Ectodermal cell (in vitro differentiated cells): ENCODE results near the gene RBM4.

ENCODE experiments used
- H3K27ac ChIP-seq: 2 replicates; pipeline ENCODE4 v1.7.0; 2013; ENCODE audit warnings: mild to moderate bottlenecking, low read depth, low read length; ENCODE audit not compliant: insufficient read depth, poor library complexity, severe bottlenecking
- H3K27me3 ChIP-seq: 2 replicates; pipeline ENCODE4 v1.7.0; 2013; ENCODE audit warnings: mild to moderate bottlenecking, low read length; ENCODE audit not compliant: insufficient read depth, control insufficient read depth, poor library complexity, severe bottlenecking
- H3K36me3 ChIP-seq: one replicate; pipeline ENCODE4 v1.7.0; 2013; ENCODE audit warnings: low read length; ENCODE audit not compliant: control insufficient read depth, insufficient read depth
- H3K4me1 ChIP-seq: one replicate; pipeline ENCODE4 v1.7.0; 2013; ENCODE audit warnings: low read length; ENCODE audit not compliant: control insufficient read depth, insufficient read depth
- H3K4me3 ChIP-seq: 2 replicates; pipeline ENCODE4 v1.7.0; 2013; ENCODE audit warnings: low read depth, low read length, control low read depth; ENCODE audit not compliant: insufficient read depth
- H3K9me3 ChIP-seq: 2 replicates; pipeline ENCODE4 v1.7.0; 2013; ENCODE audit warnings: mild to moderate bottlenecking, low read length, moderate library complexity; ENCODE audit not compliant: control insufficient read depth
- WGBS, 2 experiments: methylation state at CpG; one replicate each; pipeline ENCODE4 v1.1.7; 2013; ENCODE audit warnings: missing lambda C conversion rate in 2 of 2; 5-methylcytosine and 5-hydroxymethylcytosine counted together

Gene RBM4

DNA sequence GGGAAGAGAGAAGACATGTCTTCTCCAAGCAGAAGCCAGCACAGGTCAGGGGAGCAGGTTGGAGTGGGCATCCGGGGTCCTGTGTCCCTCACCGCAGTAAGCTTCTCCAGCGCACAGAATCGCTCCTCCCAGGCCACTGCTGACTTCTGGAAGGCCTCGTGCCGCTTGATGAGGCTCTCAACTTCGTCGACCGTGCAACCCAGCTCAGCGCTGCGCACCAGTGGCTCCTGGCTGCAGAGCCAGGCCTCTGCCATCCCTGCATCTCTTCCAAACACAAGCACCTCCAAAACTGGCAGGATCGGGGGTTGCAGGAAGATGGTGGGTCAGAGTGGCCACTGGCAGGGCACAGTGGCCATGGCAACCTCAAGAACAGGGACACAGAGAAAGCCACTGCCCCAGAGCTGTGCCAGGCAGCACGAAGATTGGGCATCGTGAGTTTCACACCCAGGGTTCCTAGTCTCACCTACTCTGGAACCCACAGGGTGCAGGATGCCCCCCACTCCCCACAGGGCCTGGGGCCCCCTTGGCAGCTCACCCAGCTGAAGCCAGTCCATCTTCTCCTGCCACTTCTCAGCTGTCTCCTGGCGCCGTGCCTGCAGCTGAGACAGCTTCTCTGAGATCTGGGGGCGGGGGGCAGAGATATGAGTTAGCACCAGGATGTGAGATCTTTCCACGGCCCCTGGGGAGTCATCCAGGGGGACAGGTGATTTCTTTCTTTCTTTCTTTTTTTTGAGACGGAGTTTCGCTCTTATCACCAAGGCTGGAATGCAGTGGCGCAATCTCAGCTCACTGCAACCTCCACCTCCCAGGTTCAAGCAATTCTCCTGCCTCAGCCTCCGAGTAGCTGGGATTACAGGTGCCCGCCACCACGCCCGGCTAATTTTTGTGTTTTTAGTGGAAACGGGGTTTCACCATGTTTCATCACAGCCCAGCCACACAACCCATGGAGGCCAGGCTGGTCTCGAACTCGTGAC, 50.3 kb downstream of the RBM4 start:
- Histone ChIP-seq H3K4me3 (no peak overlapping the region), H3K36me3 (peaks cover 6% of the 10 kb centered on the region), H3K27ac (no peak overlapping the region), H3K27me3 (no peaks in the 10 kb centered on the region), H3K4me1 (no peaks in the 10 kb centered on the region), H3K9me3 (no peaks in the 10 kb centered on the region)
- 91 to 93% methylated on average over 28 of the region's 28 CpGs for WGBS, 2 experiments

DNA sequence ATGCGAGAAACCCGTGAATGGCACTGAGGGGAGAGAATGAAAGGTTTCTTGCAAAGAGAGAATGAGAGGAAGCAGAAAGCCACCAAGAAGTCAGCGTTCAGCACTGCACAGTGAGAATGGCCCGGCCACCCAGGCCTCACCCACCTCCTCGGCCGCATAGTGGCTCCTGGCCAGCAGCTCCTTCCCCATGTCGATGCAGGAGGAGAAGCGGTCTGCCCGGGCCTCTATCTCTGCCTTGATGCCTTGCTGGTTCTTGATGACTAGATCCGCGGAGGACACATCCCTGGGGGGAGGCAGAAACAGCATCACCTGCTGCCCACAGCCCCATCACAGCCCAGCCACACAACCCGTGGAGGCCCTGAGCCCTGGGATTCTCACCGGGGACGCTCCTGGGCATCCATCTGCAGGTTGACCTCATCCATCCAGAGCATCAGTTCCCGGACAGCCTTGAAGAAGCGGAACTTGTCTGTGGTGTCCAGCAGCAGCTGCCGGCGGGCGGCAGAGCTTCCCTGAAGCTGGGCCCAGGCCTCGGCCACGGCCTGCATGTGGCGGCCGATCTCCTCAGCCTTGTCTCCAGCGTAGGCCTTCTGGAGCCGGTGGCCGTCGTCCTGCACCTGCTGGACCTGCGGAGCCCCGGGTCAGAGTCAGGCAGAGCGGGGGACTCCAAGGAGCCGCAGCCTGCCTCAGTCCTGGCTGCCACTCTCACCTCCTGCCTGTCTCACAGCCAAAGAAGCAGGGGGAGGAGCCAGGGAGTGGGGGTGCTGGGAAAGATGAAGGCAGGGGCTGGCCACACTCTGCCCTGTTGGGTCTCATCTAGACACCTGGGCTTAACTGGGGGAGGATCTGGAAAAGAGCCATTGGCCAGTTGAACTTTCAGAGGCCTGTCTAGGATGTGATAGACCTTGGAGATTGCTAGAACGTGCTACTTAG, 51.4 kb downstream of the RBM4 start:
- peaks cover 6% of the 10 kb centered on the region for H3K36me3 ChIP-seq
- WGBS, 2 experiments: 94 to 95% methylated on average over 32 of the region's 32 CpGs
- H3K4me1 ChIP-seq: no peaks in the 10 kb centered on the region
- no peaks in the 10 kb centered on the region for H3K9me3 ChIP-seq
- H3K27me3 ChIP-seq: no peaks in the 10 kb centered on the region
- no peak overlapping the region for H3K4me3 ChIP-seq
- H3K27ac ChIP-seq: no peak overlapping the region

- H3K27ac ChIP-seq: no peak overlapping the region
- no peaks in the 10 kb centered on the region for H3K27me3 ChIP-seq
- no peak overlapping the region for H3K4me3 ChIP-seq
- peaks cover 12% of the 10 kb centered on the region for H3K36me3 ChIP-seq
- no peaks in the 10 kb centered on the region for H3K4me1 ChIP-seq
- WGBS, 2 experiments: 95 to 96% methylated on average over 38 of the region's 38 CpGs
- no peaks in the 10 kb centered on the region for H3K9me3 ChIP-seq
Observed at GRCh38 chr11:66691311-66691980, 52.9 kb downstream of the RBM4 start.

DNA sequence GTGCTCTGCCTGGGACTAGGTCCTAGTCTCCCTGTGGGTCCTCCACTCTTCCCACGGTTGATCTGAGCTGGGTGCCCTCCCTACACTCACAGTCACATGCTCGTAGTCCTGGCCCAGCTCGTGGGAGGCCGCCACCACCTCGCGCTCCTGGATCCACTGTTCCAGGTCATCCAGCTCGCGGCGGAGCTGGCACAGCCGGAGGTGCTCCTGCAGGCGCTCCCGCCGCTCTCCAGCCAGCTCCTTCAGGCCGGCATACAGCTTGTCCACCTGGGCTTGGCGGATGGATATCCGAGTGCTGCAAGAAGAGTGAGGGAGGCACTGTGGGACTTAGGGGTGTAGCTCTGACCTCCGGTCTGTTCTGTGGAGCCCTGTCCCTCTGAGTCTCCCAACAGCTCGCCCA, 53.9 kb downstream of the RBM4 start:
- Histone ChIP-seq H3K36me3 (peaks cover 12% of the 10 kb centered on the region), H3K9me3 (no peaks in the 10 kb centered on the region), H3K4me3 (no peak overlapping the region), H3K27ac (no peak overlapping the region), H3K27me3 (no peaks in the 10 kb centered on the region), H3K4me1 (no peaks in the 10 kb centered on the region)
- 95 to 96% methylated on average over 18 of the region's 18 CpGs for WGBS, 2 experiments

- H3K4me1 ChIP-seq: no peaks in the 10 kb centered on the region
- 95 to 96% methylated on average over 20 of the region's 20 CpGs for WGBS, 2 experiments
- no peak overlapping the region for H3K27ac ChIP-seq
- H3K36me3 ChIP-seq: peaks cover 17% of the 10 kb centered on the region
- no peaks in the 10 kb centered on the region for H3K27me3 ChIP-seq
- no peak overlapping the region for H3K4me3 ChIP-seq
- H3K9me3 ChIP-seq: no peaks in the 10 kb centered on the region
Observed at GRCh38 chr11:66692871-66693331, 54.4 kb downstream of the RBM4 start.

DNA sequence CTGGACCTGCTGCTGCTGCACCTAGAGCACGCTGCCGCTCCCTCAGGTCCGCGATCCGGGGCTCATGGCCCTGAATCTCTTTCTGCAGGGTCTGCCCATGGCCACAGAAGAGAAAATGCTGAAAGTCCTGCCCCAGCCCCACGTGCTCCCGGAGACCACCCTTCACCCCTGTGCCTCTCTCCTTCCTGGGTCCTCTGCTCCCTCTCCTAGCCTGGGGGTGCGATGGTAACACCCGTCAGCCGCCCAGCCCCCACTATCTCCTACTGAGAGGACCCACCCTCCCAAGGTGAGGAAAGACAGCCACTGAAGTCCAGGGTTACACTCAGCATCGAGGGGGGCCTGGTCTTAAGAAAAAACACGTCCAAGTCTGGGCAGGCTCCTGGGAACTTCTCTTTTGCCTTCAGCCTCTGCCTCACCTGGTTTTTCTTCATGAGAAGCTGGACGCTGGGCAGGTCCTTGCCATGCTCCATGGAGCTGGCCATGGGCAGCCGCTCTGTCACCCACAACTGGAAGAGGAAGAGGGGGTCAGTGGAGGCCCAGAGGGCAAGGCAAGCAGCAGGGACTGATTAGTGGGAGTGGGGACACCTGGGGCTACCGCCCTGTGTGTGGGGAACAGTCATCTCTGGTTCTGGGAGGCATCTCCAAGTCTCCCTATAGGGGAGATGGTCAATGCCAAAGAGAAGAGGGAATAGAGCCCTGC, 55.0 kb downstream of the RBM4 start:
- peaks cover 23% of the 10 kb centered on the region for H3K36me3 ChIP-seq
- no peaks in the 10 kb centered on the region for H3K27me3 ChIP-seq
- no peaks in the 10 kb centered on the region for H3K9me3 ChIP-seq
- H3K4me3 ChIP-seq: no peak overlapping the region
- 94 to 96% methylated on average over 15 of the region's 15 CpGs for WGBS, 2 experiments
- no peaks in the 10 kb centered on the region for H3K4me1 ChIP-seq
- H3K27ac ChIP-seq: no peak overlapping the region

DNA sequence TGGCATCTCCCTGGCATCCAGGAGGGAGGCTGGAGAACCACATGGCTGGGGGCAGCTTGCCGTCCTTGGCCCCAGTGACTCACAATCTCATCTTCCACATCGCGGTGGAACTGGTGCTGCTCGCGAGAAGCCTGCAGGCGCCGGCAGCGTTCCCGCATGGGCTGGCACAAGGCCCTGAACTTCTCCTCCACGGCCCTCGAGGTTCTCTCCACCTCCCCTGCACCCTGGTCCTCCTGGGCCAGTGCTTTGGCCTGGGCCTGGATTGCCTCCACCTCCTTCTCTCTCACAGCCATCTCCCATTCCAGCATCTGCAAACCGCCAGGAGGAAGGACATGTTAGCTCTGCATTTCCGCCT, 55.5 kb downstream of the RBM4 start:
- no peaks in the 10 kb centered on the region for H3K9me3 ChIP-seq
- 95 to 96% methylated on average over 13 of the region's 13 CpGs for WGBS, 2 experiments
- H3K36me3 ChIP-seq: peaks cover 27% of the 10 kb centered on the region
- no peaks in the 10 kb centered on the region for H3K27me3 ChIP-seq
- H3K4me3 ChIP-seq: no peak overlapping the region
- H3K4me1 ChIP-seq: no peaks in the 10 kb centered on the region
- H3K27ac ChIP-seq: no peak overlapping the region

GRCh38 chr11:66694732-66695207, 56.3 kb downstream of the RBM4 start:
- Histone ChIP-seq H3K4me3 (no peak overlapping the region), H3K9me3 (no peaks in the 10 kb centered on the region), H3K27me3 (no peaks in the 10 kb centered on the region), H3K4me1 (no peaks in the 10 kb centered on the region), H3K27ac (no peak overlapping the region), H3K36me3 (peaks cover 34% of the 10 kb centered on the region)
- WGBS, 2 experiments: 34 to 35% methylated on average over 6 of the region's 6 CpGs
